ENCODE data around the gene EVL. TPM values are rescaled to one million over a fixed set of nuclear protein-coding genes. Genes with fewer than 3 reads are reported as not detected.

The EVL gene
- total RNA-seq, 1 donor from 2014 or later = 45.7 TPM

- no peak for DNase-seq (ENCODE audit: extremely low read depth, low read depth, low spot score)
These were observed 41.3 kb downstream of the EVL start for GRCh38 chr14:100106250-100107112.

- DNase-seq (ENCODE audit: extremely low read depth, low read depth, low spot score) = no peak
These were observed 42.0 kb downstream of the EVL start for GRCh38 chr14:100107236-100107635.

GRCh38 chr14:100108042-100108825 is 43.0 kb downstream of the EVL start:
- no peak for DNase-seq (ENCODE audit: extremely low read depth, low read depth, low spot score)

GRCh38 chr14:100108840-100109593 is 43.8 kb downstream of the EVL start:
- no peak for DNase-seq (ENCODE audit: extremely low read depth, low read depth, low spot score)

- no peak for DNase-seq (ENCODE audit: extremely low read depth, low read depth, low spot score)
These were observed 44.4 kb downstream of the EVL start for GRCh38 chr14:100109594-100109955.

- DNase-seq (ENCODE audit: extremely low read depth, low read depth, low spot score) = no peak
These were observed 45.6 kb downstream of the EVL start for GRCh38 chr14:100110816-100111215.

- DNase-seq (ENCODE audit: extremely low read depth, low read depth, low spot score) = no peak
These were observed 46.9 kb downstream of the EVL start for GRCh38 chr14:100111931-100112704.

GRCh38 chr14:100114109-100114765 is 49.0 kb downstream of the EVL start:
- DNase-seq (ENCODE audit: extremely low read depth, low read depth, low spot score) = no peak

- no peak for DNase-seq (ENCODE audit: extremely low read depth, low read depth, low spot score)
These were observed 50.0 kb downstream of the EVL start for GRCh38 chr14:100115236-100115635.

- DNase-seq (ENCODE audit: extremely low read depth, low read depth, low spot score) = no peak
These were observed 50.5 kb downstream of the EVL start for GRCh38 chr14:100115726-100116125.

GRCh38 chr14:100116134-100116533 is 50.9 kb downstream of the EVL start:
- no peak for DNase-seq (ENCODE audit: extremely low read depth, low read depth, low spot score)

- no peak for DNase-seq (ENCODE audit: extremely low read depth, low read depth, low spot score)
These were observed 51.8 kb downstream of the EVL start for GRCh38 chr14:100117026-100117425.

- DNase-seq (ENCODE audit: extremely low read depth, low read depth, low spot score) = no peak
These were observed 52.6 kb downstream of the EVL start for GRCh38 chr14:100117633-100118395.

- DNase-seq (ENCODE audit: extremely low read depth, low read depth, low spot score) = no peak
These were observed 53.3 kb downstream of the EVL start for GRCh38 chr14:100118396-100119011.

GRCh38 chr14:100119251-100119650 is 54.0 kb downstream of the EVL start:
- DNase-seq (ENCODE audit: extremely low read depth, low read depth, low spot score) = no peak

- no peak for DNase-seq (ENCODE audit: extremely low read depth, low read depth, low spot score)
These were observed 55.5 kb downstream of the EVL start for GRCh38 chr14:100120522-100121269.

GRCh38 chr14:100121643-100122480 is 56.6 kb downstream of the EVL start:
- no peak for DNase-seq (ENCODE audit: extremely low read depth, low read depth, low spot score)
